ENCODE measurements around the gene UGT1A8.

- no peak for TF ChIP-seq EZH2 (IDR thresholded peaks at IDR 0.05)
- no peak for TF ChIP-seq POLR2AphosphoS5 (IDR thresholded peaks at IDR 0.05; ENCODE audit: borderline replicate concordance, low read depth, low read length)
- no peak for TF ChIP-seq FOXP2 (optimal IDR thresholded peaks at IDR 0.05; ENCODE audit: control extremely low read depth, extremely low read length, insufficient read depth)
Observed at GRCh38 chr2:233743464-233744259, 126.2 kb downstream of the UGT1A8 start.

Data from SK-N-MC (cell line).